Measurements from ENCODE around the gene SLC25A21. TPM values are rescaled to one million over a fixed set of nuclear protein-coding genes. Genes with fewer than 3 reads are reported as not detected.

Gene SLC25A21
- total RNA-seq, 2 experiments from 2014 or later = not detected

GRCh38 chr14:37047226-37047625 lies 125.2 kb downstream of the SLC25A21 start:
- intact Hi-C loops (cut with DNase I, micrococcal nuclease) = no loop called here
- H3K36me3 ChIP-seq (ENCODE audit: insufficient read depth, low read length) = no peaks in the 10 kb centered on the region
- no peaks in the 10 kb centered on the region for H3K36me3 Mint-ChIP-seq (ENCODE audit: low read depth)
- DNase-seq (no peak), ATAC-seq (ENCODE audit: poor library complexity) (no peak)
- no peaks in the 10 kb centered on the region for H3K27me3 ChIP-seq (ENCODE audit: control insufficient read depth in 1 of 2, insufficient read depth in 2 of 2, low read length in 2 of 2)
- H3K9me3 ChIP-seq (ENCODE audit: control insufficient read depth in 1 of 2, insufficient read depth in 1 of 2, low read length in 2 of 2) = peaks cover 0 to 3% of the 10 kb centered on the region in 2 experiments
- no peak overlapping the region for H3K4me3 ChIP-seq (ENCODE audit: low read length)
- H3K4me1 ChIP-seq (ENCODE audit: insufficient read depth, low read length) = no peaks in the 10 kb centered on the region
- peaks cover 6% of the 10 kb centered on the region for H3K27me3 Mint-ChIP-seq
- no peak for TF ChIP-seq CTCF (IDR thresholded peaks at IDR 0.05)
- no peaks in the 10 kb centered on the region for H3K9me3 Mint-ChIP-seq
- CTCF ChIA-PET = no interaction called here
- H3K4me1 Mint-ChIP-seq (ENCODE audit: low read depth) = no peaks in the 10 kb centered on the region
- no peak overlapping the region for H3K4me3 Mint-ChIP-seq
- H3K27ac ChIP-seq (ENCODE audit: low read depth in 1 of 2, low read length in 2 of 2) = no peak overlapping the region
- H3K27ac Mint-ChIP-seq = no peak overlapping the region
- POLR2A ChIA-PET = no interaction called here

- no peak overlapping the region for H3K4me3 Mint-ChIP-seq
- H3K27ac Mint-ChIP-seq = no peak overlapping the region
- no peak for DNase-seq
- intact Hi-C loops (cut with DNase I, micrococcal nuclease) = no loop called here
- peaks cover 6% of the 10 kb centered on the region for H3K27me3 Mint-ChIP-seq
- peaks cover 0 to 3% of the 10 kb centered on the region in 2 experiments for H3K9me3 ChIP-seq (ENCODE audit: control insufficient read depth in 1 of 2, insufficient read depth in 1 of 2, low read length in 2 of 2)
- no peaks in the 10 kb centered on the region for H3K36me3 Mint-ChIP-seq (ENCODE audit: low read depth)
- ATAC-seq (ENCODE audit: poor library complexity) = no peak
- no peaks in the 10 kb centered on the region for H3K27me3 ChIP-seq (ENCODE audit: control insufficient read depth in 1 of 2, insufficient read depth in 2 of 2, low read length in 2 of 2)
- ChIA-PET CTCF (no interaction called here), POLR2A (no interaction called here)
- H3K4me3 ChIP-seq (ENCODE audit: low read length) = no peak overlapping the region
- H3K9me3 Mint-ChIP-seq = no peaks in the 10 kb centered on the region
- no peaks in the 10 kb centered on the region for H3K4me1 ChIP-seq (ENCODE audit: insufficient read depth, low read length)
- no peaks in the 10 kb centered on the region for H3K36me3 ChIP-seq (ENCODE audit: insufficient read depth, low read length)
- H3K27ac ChIP-seq (ENCODE audit: low read depth in 1 of 2, low read length in 2 of 2) = no peak overlapping the region
- H3K4me1 Mint-ChIP-seq (ENCODE audit: low read depth) = no peaks in the 10 kb centered on the region
- no peak for TF ChIP-seq CTCF (IDR thresholded peaks at IDR 0.05)
These were observed 125.6 kb downstream of the SLC25A21 start for GRCh38 chr14:37046815-37047214.

GRCh38 chr14:37045340-37046061 lies 126.9 kb downstream of the SLC25A21 start:
- no peaks in the 10 kb centered on the region for H3K4me1 Mint-ChIP-seq (ENCODE audit: low read depth)
- ChIA-PET POLR2A (no interaction called here), CTCF (no interaction called here)
- H3K36me3 Mint-ChIP-seq (ENCODE audit: low read depth) = no peaks in the 10 kb centered on the region
- H3K27ac Mint-ChIP-seq = no peak overlapping the region
- H3K9me3 Mint-ChIP-seq = no peaks in the 10 kb centered on the region
- no peak overlapping the region for H3K27ac ChIP-seq (ENCODE audit: low read depth in 1 of 2, low read length in 2 of 2)
- no peaks in the 10 kb centered on the region for H3K9me3 ChIP-seq (ENCODE audit: control insufficient read depth in 1 of 2, insufficient read depth in 1 of 2, low read length in 2 of 2)
- H3K27me3 Mint-ChIP-seq = peaks cover 6% of the 10 kb centered on the region
- H3K36me3 ChIP-seq (ENCODE audit: insufficient read depth, low read length) = no peaks in the 10 kb centered on the region
- DNase-seq (no peak), ATAC-seq (ENCODE audit: poor library complexity) (no peak)
- no peak for TF ChIP-seq CTCF (IDR thresholded peaks at IDR 0.05)
- no peaks in the 10 kb centered on the region for H3K27me3 ChIP-seq (ENCODE audit: control insufficient read depth in 1 of 2, insufficient read depth in 2 of 2, low read length in 2 of 2)
- intact Hi-C loops (cut with DNase I, micrococcal nuclease) = no loop called here
- H3K4me1 ChIP-seq (ENCODE audit: insufficient read depth, low read length) = no peaks in the 10 kb centered on the region
- H3K4me3 Mint-ChIP-seq = no peak overlapping the region
- H3K4me3 ChIP-seq (ENCODE audit: low read length) = no peak overlapping the region

Data from CD4-positive, alpha-beta T cell (primary cell).